ENCODE measurements around the gene GATB.

The GATB gene

GRCh38 chr4:151626228-151626627 is 134.6 kb downstream of the GATB start:
- Histone ChIP-seq H2AFZ (ENCODE audit: low read depth, low read length, severe bottlenecking) (no peak overlapping the region), H3K4me2 (ENCODE audit: low read depth, low read length, poor library complexity, severe bottlenecking) (no peak overlapping the region), H3K27me3 (ENCODE audit: low read length) (no peaks in the 10 kb centered on the region), H3F3A (ENCODE audit: insufficient read depth) (no peaks in the 10 kb centered on the region), H3K27ac (ENCODE audit: low read depth, low read length) (no peak overlapping the region), H4K20me1 (ENCODE audit: low read depth, low read length) (no peaks in the 10 kb centered on the region), H3K9ac (ENCODE audit: low read length) (no peak overlapping the region), H3K36me3 (ENCODE audit: low read length) (no peaks in the 10 kb centered on the region), H3K4me3 (ENCODE audit: insufficient read depth, low read length, poor library complexity, severe bottlenecking) (no peak overlapping the region), H3K9me3 (ENCODE audit: insufficient read depth, low read length) (no peaks in the 10 kb centered on the region), H3K79me2 (ENCODE audit: insufficient read depth, low read length) (no peaks in the 10 kb centered on the region), H3K9me2 (replicated peaks; ENCODE audit: insufficient read depth, low read length) (no peaks in the 10 kb centered on the region)
- no peak for TF ChIP-seq EZH2phosphoT487 (conservative IDR thresholded peaks at IDR 0.05; ENCODE audit: low read length)
- TF ChIP-seq, protein P1, sequence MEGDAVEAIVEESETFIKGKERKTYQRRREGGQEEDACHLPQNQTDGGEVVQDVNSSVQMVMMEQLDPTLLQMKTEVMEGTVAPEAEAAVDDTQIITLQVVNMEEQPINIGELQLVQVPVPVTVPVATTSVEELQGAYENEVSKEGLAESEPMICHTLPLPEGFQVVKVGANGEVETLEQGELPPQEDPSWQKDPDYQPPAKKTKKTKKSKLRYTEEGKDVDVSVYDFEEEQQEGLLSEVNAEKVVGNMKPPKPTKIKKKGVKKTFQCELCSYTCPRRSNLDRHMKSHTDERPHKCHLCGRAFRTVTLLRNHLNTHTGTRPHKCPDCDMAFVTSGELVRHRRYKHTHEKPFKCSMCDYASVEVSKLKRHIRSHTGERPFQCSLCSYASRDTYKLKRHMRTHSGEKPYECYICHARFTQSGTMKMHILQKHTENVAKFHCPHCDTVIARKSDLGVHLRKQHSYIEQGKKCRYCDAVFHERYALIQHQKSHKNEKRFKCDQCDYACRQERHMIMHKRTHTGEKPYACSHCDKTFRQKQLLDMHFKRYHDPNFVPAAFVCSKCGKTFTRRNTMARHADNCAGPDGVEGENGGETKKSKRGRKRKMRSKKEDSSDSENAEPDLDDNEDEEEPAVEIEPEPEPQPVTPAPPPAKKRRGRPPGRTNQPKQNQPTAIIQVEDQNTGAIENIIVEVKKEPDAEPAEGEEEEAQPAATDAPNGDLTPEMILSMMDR (IDR thresholded peaks at IDR 0.05; ENCODE audit: insufficient read depth, low read length, poor library complexity, severe bottlenecking), result no peak

- Histone ChIP-seq H3K36me3 (ENCODE audit: low read length) (no peaks in the 10 kb centered on the region), H2AFZ (ENCODE audit: low read depth, low read length, severe bottlenecking) (no peak overlapping the region), H3K27ac (ENCODE audit: low read depth, low read length) (no peak overlapping the region), H3K9me3 (ENCODE audit: insufficient read depth, low read length) (no peaks in the 10 kb centered on the region), H3K4me3 (ENCODE audit: insufficient read depth, low read length, poor library complexity, severe bottlenecking) (no peak overlapping the region), H3K79me2 (ENCODE audit: insufficient read depth, low read length) (no peaks in the 10 kb centered on the region), H3F3A (ENCODE audit: insufficient read depth) (no peaks in the 10 kb centered on the region), H3K27me3 (ENCODE audit: low read length) (no peaks in the 10 kb centered on the region), H3K9me2 (replicated peaks; ENCODE audit: insufficient read depth, low read length) (no peaks in the 10 kb centered on the region), H3K4me2 (ENCODE audit: low read depth, low read length, poor library complexity, severe bottlenecking) (no peak overlapping the region), H4K20me1 (ENCODE audit: low read depth, low read length) (no peaks in the 10 kb centered on the region), H3K9ac (ENCODE audit: low read length) (no peak overlapping the region)
- no peak for TF ChIP-seq EZH2phosphoT487 (conservative IDR thresholded peaks at IDR 0.05; ENCODE audit: low read length)
- TF ChIP-seq, protein P1 (IDR thresholded peaks at IDR 0.05; ENCODE audit: insufficient read depth, low read length, poor library complexity, severe bottlenecking), result no peak
Measured at GRCh38 chr4:151624626-151625565, 135.9 kb downstream of the GATB start.

All from SU-DHL-6 (cell line).